ENCODE measurements around the gene OR9I1.

DNA sequence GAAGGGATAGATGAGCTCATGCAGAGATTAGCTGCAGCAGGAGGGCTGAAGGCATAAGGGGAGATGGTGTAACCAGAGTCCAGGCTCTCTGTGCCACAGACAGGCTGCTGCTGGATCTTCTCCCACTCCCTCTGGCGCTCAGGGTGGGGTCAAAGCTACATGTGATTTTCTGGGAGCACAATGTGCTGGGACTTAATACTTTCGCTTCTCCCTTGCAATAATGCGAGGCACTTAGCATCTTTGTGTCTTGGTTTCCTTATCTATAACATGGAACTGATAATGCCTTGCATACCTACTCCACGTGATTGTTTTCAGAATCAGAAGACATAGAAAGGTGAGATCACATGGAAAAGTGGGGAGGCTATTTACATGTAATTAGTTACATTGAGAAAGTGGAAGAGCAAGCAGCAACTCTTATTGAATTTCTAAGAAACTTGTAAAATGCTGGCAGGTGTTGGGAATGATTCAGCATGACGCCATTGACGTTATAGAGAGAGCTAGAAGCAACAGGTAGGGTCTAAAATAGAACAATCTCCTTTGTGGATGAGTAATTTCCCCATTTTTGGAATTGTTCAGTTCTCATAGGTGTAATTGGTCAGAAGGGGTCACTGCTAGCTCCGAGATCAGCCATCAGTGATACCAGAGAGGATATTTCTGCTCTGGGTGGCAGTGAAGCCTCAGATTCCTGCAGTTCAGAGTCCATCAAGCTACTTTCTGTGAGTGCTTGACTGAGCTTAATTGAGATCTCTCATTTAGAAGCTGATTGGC is 8.2 kb upstream of the OR9I1 start:
- TF ChIP-seq, protein P1, sequence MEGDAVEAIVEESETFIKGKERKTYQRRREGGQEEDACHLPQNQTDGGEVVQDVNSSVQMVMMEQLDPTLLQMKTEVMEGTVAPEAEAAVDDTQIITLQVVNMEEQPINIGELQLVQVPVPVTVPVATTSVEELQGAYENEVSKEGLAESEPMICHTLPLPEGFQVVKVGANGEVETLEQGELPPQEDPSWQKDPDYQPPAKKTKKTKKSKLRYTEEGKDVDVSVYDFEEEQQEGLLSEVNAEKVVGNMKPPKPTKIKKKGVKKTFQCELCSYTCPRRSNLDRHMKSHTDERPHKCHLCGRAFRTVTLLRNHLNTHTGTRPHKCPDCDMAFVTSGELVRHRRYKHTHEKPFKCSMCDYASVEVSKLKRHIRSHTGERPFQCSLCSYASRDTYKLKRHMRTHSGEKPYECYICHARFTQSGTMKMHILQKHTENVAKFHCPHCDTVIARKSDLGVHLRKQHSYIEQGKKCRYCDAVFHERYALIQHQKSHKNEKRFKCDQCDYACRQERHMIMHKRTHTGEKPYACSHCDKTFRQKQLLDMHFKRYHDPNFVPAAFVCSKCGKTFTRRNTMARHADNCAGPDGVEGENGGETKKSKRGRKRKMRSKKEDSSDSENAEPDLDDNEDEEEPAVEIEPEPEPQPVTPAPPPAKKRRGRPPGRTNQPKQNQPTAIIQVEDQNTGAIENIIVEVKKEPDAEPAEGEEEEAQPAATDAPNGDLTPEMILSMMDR (IDR thresholded peaks at IDR 0.05) = no peak
- no peak for TF ChIP-seq EP300 (IDR thresholded peaks at IDR 0.05)
